Measurements from ENCODE around the gene ITK. TPM values are rescaled to one million over a fixed set of nuclear protein-coding genes. Genes with fewer than 3 reads are reported as not detected.

ITK gene
- 0.18 and 0.86 TPM in 2 replicates for total RNA-seq

GRCh38 chr5:157180374-157181264, at the start of gene ITK:
TSS of gene ITK (plus strand) at chr5:157180840. CDS start at chr5:157180978, 138 bp downstream.
- no peak within 1 kb of the TSS for H3K27ac Mint-ChIP-seq
- intact Hi-C loops (cut with micrococcal nuclease) = no loop called here

GRCh38 chr5:157130925-157131324, 49.7 kb upstream of the ITK start:
- intact Hi-C loops (cut with micrococcal nuclease) = loop anchor here (5.0 kb wide), 3 partner anchors 294 to 1429 kb away; no protein-coding TSS in a partner anchor
- Mint-ChIP-seq H3K36me3 (ENCODE audit: low read depth) (peaks cover 1% of the 10 kb centered on the region), H3K27me3 (no peaks in the 10 kb centered on the region), H3K9me3 (no peaks in the 10 kb centered on the region), H3K27ac (no peak overlapping the region), H3K4me3 (no peak overlapping the region), H3K4me1 (peaks cover 10% of the 10 kb centered on the region)
- CTCF ChIA-PET = interaction anchor here (1.3 to 3.5 kb wide), 3 partner anchors 1431 to 1991 kb away, joined by 3 to 19 read pairs (median 5); no protein-coding TSS in a partner anchor
- DNase-seq (no peak), ATAC-seq (ENCODE audit: low read depth) (peak; percentile 62)
- POLR2A ChIA-PET = interaction anchor here (2.5 kb wide), 1 partner anchor 12 kb away, joined by 11 read pairs; the partner anchor contains the start of gene MED7
- TF ChIP-seq CTCF (IDR thresholded peaks at IDR 0.05) = no peak

More at GRCh38 chr5:157180374-157181264, at the start of gene ITK:
- Mint-ChIP-seq H3K4me3 (no peak within 1 kb of the TSS), H3K9me3 (no peaks in the 10 kb centered on the region), H3K36me3 (ENCODE audit: low read depth) (no peaks in the 10 kb centered on the region), H3K27me3 (no peaks in the 10 kb centered on the region), H3K4me1 (no peaks in the 10 kb centered on the region)
- no peak for ATAC-seq (ENCODE audit: low read depth)
- CTCF ChIA-PET = no interaction called here
- no peak for DNase-seq
- POLR2A ChIA-PET = no interaction called here
- no peak for TF ChIP-seq CTCF (IDR thresholded peaks at IDR 0.05)

GRCh38 chr5:157132281-157132612, 48.4 kb upstream of the ITK start:
- DNase-seq (no peak), ATAC-seq (ENCODE audit: low read depth) (no peak)
- peaks cover 10% of the 10 kb centered on the region for H3K4me1 Mint-ChIP-seq
- peaks cover 9% of the 10 kb centered on the region for H3K36me3 Mint-ChIP-seq (ENCODE audit: low read depth)
- H3K27ac Mint-ChIP-seq = no peak overlapping the region
- TF ChIP-seq CTCF (IDR thresholded peaks at IDR 0.05) = no peak
- no peaks in the 10 kb centered on the region for H3K27me3 Mint-ChIP-seq
- H3K9me3 Mint-ChIP-seq = no peaks in the 10 kb centered on the region
- CTCF ChIA-PET = interaction anchor here (0.8 to 3.5 kb wide), 11 partner anchors 10 to 1993 kb away, joined by 3 to 19 read pairs (median 4); no protein-coding TSS in a partner anchor
- POLR2A ChIA-PET = interaction anchor here (2.5 kb wide), 1 partner anchor 10 kb away, joined by 11 read pairs; the partner anchor contains the start of gene MED7
- H3K4me3 Mint-ChIP-seq = no peak overlapping the region
- intact Hi-C loops (cut with micrococcal nuclease) = loop anchor here (1.0 to 5.0 kb wide), 4 partner anchors 195 to 1430 kb away; no protein-coding TSS in a partner anchor

- CTCF ChIA-PET = interaction anchor here (0.6 kb wide), 2 partner anchors 9 to 12 kb away, joined by 3 read pairs; no protein-coding TSS in a partner anchor
- intact Hi-C loops (cut with micrococcal nuclease) = no loop called here
- Mint-ChIP-seq H3K4me3 (no peak overlapping the region), H3K9me3 (no peaks in the 10 kb centered on the region), H3K27ac (no peak overlapping the region), H3K27me3 (no peaks in the 10 kb centered on the region), H3K4me1 (peaks cover 39% of the 10 kb centered on the region), H3K36me3 (ENCODE audit: low read depth) (peaks cover 35% of the 10 kb centered on the region)
- no peak for TF ChIP-seq CTCF (IDR thresholded peaks at IDR 0.05)
- no peak for ATAC-seq (ENCODE audit: low read depth)
- no peak for DNase-seq
- POLR2A ChIA-PET = no interaction called here
Observed at GRCh38 chr5:157137691-157138090, 42.9 kb upstream of the ITK start.
